Activated naive CD8-positive, alpha-beta T cell treated with anti-CD3 and anti-CD28 coated beads, Interleukin-2, amount 50 U/mL, for 16 hours (primary cell): ENCODE data around the gene ZFP36.

Experiments used
- DNase-seq: peaks from one replicate; pipeline ENCODE4 v3.0.0-alpha.2; 2020; ENCODE audit warnings: low read depth, low spot score

The ZFP36 gene

GRCh38 chr19:39419003-39419402 lies 12.4 kb downstream of the ZFP36 start:
- DNase-seq, result no peak

GRCh38 chr19:39420769-39421168 lies 14.1 kb downstream of the ZFP36 start:
- no peak for DNase-seq

DNA sequence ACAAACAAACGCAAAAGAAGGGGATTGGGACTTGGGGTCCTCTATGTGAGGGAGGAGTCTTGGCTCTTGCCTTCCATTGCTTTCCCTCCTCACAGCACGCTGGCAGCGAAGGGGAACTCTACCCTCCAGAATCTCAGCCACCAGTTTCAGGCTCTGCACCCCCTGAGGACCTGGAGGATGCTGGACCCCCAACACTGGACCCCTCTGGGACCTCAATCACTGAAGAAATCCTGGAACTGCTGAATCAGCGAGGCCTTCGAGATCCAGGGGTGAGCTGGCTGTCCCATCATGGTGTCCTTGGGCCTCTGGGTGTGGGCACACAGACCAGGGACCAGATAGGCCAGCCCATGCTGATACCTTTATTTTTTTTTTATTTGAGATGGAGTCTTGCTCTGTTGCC lies 15.4 kb downstream of the ZFP36 start:
- no peak for DNase-seq

GRCh38 chr19:39423258-39424086 lies 16.8 kb downstream of the ZFP36 start:
- DNase-seq, result no peak

DNA sequence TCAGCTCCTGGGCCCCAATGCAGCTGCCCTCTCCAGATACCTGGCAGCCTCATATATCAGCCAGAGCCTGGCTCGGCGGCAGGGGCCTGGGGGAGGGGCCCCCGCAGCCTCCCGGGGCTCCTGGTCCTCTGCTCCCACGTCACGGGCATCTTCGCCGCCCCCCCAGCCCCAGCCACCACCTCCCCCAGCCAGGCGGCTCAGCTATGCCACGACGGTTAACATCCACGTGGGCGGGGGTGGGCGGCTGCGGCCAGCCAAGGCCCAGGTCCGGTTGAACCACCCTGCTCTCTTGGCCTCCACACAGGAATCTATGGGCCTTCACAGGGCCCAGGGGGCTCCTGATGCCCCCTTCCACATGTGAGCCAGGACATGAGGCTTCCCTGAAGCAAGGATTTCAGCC lies 18.3 kb downstream of the ZFP36 start:
- DNase-seq, result no peak

DNA sequence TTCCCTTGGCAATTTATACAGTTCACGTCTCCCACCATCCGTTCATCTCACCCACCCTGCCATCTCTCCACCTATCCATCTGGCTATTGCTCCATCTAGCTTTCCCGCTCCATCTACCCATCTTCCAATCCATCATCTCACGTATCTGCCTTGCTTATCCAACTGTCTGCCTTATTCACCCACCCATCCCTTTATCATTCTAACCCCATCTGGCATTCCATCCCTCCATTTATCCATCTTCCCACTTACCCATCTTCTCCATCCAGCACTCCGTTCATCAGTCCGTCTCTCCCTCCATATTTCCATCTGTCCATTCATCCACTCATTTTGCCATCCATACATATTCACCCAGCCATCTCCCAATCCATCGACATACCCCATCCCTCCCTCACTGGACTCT lies 19.1 kb downstream of the ZFP36 start:
- DNase-seq, result no peak

DNA sequence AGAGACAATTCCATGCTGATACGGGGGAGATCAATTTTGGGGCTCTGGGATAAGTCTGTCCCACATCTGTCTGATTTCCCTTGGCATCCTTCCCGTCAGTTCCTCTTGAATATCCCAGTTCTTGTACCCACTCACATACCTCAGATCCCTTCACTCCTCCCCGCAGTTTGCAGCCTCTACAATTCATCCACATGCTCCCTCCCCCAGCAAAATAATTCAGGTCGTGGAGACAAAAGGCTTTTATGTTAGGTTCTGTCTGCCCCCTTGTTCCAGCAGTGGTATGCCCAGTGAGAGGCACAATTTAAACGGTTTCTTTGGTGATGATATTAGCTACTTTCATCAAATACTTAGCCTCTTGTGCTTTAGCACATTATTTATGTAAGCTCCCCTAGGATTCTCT lies 19.5 kb downstream of the ZFP36 start:
- no peak for DNase-seq

- DNase-seq, result no peak
These were observed 21.1 kb downstream of the ZFP36 start for GRCh38 chr19:39427707-39428106.

GRCh38 chr19:39428283-39429112 lies 21.9 kb downstream of the ZFP36 start:
- no peak for DNase-seq

- DNase-seq, result no peak
These were observed 24.3 kb downstream of the ZFP36 start for GRCh38 chr19:39430675-39431593.

DNA sequence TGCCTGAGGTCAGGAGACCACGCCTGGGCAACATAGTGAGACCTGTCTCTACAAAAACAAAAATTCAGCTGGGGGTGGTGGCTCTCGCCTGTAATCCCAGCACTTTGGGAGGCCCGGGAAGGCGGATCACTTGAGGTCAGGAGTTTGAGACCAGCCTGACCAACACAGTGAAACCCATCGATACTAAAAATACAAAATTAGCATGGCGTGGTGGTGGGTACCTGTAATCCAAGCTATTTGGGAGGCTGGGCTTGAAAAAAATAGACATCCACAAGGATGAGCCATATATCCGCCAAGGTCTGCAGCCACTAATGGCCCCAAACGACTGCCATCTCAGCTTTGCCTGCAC lies 26.0 kb downstream of the ZFP36 start:
- no peak for DNase-seq

- DNase-seq, result no peak
These were observed 26.9 kb downstream of the ZFP36 start for GRCh38 chr19:39433480-39434079.

DNA sequence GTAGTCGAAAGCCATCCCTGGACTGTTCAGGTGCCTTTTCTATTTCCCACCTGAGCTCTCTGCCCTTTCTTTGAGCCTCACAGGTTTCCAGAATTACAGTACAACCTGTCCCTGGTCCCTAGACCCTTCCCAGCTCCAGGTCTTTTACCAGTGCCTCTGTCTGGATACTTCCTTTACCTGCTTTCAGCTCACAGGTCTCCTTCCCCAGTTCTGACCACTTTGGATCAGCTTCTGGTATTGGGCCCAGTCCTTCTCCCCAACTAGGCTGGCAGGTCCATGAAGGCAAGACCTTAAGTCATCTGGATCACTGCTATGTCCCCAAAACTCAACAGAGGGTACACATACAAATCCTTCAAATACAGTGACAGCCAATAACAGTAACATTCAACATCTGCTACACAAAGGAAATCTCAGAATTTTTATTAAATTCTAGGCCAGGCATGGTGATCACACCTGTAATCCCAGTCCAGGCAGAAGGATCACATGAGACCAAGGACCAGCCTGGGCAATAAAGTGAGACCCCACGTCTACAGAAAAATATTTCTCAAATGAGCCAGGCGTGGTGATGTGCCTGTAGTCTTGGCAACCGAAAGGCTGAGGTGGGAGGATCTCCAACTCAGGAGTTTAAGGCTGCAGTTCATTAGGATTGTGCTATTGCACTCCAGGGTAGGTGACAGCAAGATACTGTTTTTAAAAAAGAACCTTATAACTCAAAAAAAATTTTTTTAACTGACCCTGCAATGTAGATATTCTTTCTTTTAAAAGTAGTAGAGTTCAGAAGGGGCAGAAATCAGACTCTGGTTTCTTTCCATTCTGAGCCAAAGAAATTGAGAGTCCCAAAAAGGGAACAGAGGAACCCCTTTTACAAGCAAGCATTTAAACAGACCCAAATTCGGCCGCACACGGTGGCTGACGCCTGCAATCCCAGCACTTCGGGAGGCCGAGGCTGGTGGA lies 27.8 kb downstream of the ZFP36 start:
- no peak for DNase-seq

GRCh38 chr19:39435499-39436349 lies 29.1 kb downstream of the ZFP36 start, which contains the start of gene RPS16:
RPS16 (minus strand) TSS chr19:39435949; CDS start chr19:39435895, 54 bp downstream.
- peak; percentile 99 for DNase-seq

- no peak for DNase-seq
These were observed 29.7 kb downstream of the ZFP36 start for GRCh38 chr19:39436350-39436716.

DNA sequence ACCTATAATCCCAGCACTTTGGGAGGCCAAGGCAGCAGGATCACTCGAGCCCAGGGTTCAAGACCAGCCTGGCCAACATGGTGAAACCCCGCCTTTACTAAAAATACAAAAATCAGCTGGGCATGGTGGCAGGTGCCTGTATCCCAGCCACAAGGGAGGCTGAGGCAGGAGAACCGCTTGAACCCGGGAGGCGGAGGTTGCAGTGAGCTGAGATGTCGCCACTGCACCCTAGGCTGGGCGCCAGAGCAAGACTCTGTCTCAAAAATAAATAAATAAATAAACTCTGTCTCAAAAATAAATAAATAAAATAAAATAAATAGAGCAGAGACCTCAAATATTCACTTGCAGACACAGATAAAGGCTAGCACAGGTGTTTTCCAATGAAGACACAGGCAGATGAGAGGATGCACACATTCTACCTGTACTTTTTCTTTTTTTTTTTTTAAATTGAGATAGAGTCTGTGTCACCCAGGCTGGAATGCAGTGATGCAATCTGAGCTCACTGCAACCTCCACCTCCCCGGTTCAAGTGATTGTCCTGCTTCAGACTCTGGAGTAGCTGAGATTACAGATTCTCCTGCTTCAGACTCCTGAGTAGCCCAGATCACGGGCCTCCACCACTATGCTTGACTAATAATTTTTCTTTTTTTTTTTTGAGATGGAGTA lies 31.8 kb downstream of the ZFP36 start:
- DNase-seq, result no peak

GRCh38 chr19:39444598-39445195 lies 38.0 kb downstream of the ZFP36 start:
- no peak for DNase-seq
